ENCODE results near the gene SOX12. TPM values are rescaled to one million over a fixed set of nuclear protein-coding genes. Genes with fewer than 3 reads are reported as not detected.
A peak's percentile ranks its signal among the peaks of the same experiment; 100 is the strongest.

SOX12 gene
- total RNA-seq, 3 donors from 2014 or later: 1.1 to 3.7 (median 3.3) TPM

- Histone ChIP-seq H3K27me3 (no peaks in the 10 kb centered on the region), H3K4me3 (no peak overlapping the region), H3K36me3 (no peaks in the 10 kb centered on the region), H3K4me1 (peaks cover 0 to 4% of the 10 kb centered on the region in 2 donors), H3K27ac (peak overlapping the region in 1 of 2 donors; percentile 25), H3K9me3 (no peaks in the 10 kb centered on the region)
- DNase-seq (ENCODE audit: low spot score in 2 of 2): no peak
- intact Hi-C loops (cut with DNase I; ENCODE audit: low total_unique reads): no loop called here
- TF ChIP-seq POLR2AphosphoS5 (IDR thresholded peaks at IDR 0.05) (no peak), POLR2A (IDR thresholded peaks at IDR 0.05) (no peak), CTCF (IDR thresholded peaks at IDR 0.05) (no peak)
Measured at GRCh38 chr20:363319-364078, 38.1 kb downstream of the SOX12 start.

GRCh38 chr20:364905-365794 lies 39.8 kb downstream of the SOX12 start:
- no peaks in the 10 kb centered on the region for H3K9me3 ChIP-seq
- intact Hi-C loops (cut with DNase I; ENCODE audit: low total_unique reads): no loop called here
- TF ChIP-seq CTCF (IDR thresholded peaks at IDR 0.05) (no peak), POLR2AphosphoS5 (IDR thresholded peaks at IDR 0.05) (no peak), POLR2A (IDR thresholded peaks at IDR 0.05) (no peak)
- H3K27me3 ChIP-seq: no peaks in the 10 kb centered on the region
- no peak for DNase-seq (ENCODE audit: low spot score in 2 of 2)
- H3K4me3 ChIP-seq: no peak overlapping the region
- H3K36me3 ChIP-seq: no peaks in the 10 kb centered on the region
- H3K4me1 ChIP-seq: peaks cover 0 to 4% of the 10 kb centered on the region in 2 donors
- peak overlapping the region in 1 of 2 donors; percentile 62 for H3K27ac ChIP-seq

DNA sequence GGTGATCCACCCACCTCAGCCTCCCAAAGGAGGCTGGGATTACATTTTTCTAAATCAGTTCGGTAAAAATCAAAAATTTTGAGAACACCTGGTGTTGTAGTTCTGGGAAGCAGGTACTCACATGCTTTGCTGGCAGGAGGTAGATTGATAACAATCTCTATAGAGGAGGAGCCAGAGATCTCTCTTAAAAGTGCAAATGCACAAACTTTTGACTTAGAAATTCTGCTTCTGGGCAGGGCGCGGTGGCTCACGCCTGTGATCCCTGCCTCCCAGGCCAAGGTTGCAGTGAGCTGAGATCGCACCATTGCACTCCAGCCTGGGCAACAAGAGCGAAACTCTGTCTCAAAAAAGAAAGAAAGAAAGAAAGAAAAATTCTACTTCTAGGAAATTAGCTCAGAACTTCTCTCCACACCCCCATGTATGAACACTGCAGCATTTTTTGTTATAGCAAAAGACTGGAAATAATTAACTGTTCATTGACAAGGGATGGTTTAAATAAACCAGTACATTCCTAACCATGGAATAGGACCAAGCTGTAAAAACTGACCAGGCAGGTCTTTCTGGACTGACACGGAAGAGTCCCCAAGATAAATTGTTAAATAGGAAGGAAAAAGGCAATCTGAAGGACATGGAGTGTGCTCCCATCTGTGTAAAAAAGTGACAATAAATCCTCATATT lies 40.8 kb downstream of the SOX12 start:
- H3K4me3 ChIP-seq: no peak overlapping the region
- TF ChIP-seq CTCF (IDR thresholded peaks at IDR 0.05): no peak
- intact Hi-C loops (cut with DNase I; ENCODE audit: low total_unique reads): no loop called here
- no peaks in the 10 kb centered on the region for H3K9me3 ChIP-seq
- no peaks in the 10 kb centered on the region for H3K27me3 ChIP-seq
- DNase-seq (ENCODE audit: low spot score in 2 of 2): no peak
- H3K27ac ChIP-seq: peak overlapping the region; percentile 36 to 62
- no peaks in the 10 kb centered on the region for H3K36me3 ChIP-seq
- H3K4me1 ChIP-seq: peaks cover 0 to 4% of the 10 kb centered on the region in 2 donors

DNA sequence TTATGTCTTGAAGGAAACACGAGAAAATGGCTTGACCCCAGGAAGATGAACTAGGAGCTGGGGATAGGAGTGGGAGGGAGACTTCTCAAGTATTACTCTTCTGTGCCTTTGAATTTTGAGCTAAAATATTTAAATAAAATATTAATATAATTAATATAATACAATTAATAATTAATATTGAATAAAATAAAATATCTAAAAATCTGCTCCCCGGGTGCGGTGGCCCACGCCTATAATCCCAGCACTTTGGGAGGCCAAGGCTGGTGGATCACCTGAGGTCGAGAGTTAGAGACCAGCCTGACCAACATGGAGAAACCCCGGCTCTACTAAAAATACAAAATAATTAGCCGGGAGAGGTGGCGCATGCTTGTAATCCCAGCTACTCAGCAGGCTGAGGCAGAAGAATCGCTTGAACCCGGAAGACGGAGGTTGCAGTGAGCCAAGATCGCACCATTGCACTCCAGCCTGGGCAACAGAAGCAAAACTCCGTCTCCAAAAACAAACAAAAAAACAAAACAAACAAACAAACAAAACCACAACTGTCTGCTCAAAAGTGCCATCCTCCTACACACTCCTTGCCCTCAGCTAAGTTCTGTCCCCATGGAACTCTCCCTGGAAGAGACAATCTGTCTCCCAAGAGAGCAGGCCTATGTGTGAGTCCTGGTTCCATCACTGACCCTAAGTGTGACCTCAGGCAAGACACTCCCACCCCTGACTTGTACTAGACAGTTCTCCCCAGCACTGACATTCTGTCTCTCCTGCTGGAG lies 41.5 kb downstream of the SOX12 start:
- intact Hi-C loops (cut with DNase I; ENCODE audit: low total_unique reads): no loop called here
- no peak for TF ChIP-seq POLR2A (IDR thresholded peaks at IDR 0.05)
- TF ChIP-seq CTCF (IDR thresholded peaks at IDR 0.05): no peak
- TF ChIP-seq POLR2AphosphoS5 (IDR thresholded peaks at IDR 0.05): no peak
- H3K27me3 ChIP-seq: no peaks in the 10 kb centered on the region

More for the DNA sequence above, 41.5 kb downstream of the SOX12 start:
- Histone ChIP-seq H3K4me3 (no peak overlapping the region), H3K9me3 (no peaks in the 10 kb centered on the region), H3K36me3 (no peaks in the 10 kb centered on the region), H3K27ac (peak overlapping the region; percentile 52 to 83), H3K4me1 (peaks cover 4 to 7% of the 10 kb centered on the region in 2 donors)
- no peak for DNase-seq (ENCODE audit: low spot score in 2 of 2)

Measured in breast epithelium (tissue), 4 donors.